ENCODE data around the gene MYBPH.

MYBPH gene

GRCh38 chr1:203126866-203127665 lies 48.6 kb downstream of the MYBPH start:
- no peak for DNase-seq
- WGBS (ENCODE audit: extremely low coverage, insufficient coverage, low lambda C conversion rate): no CpG with 5 or more reads among the region's 12 CpGs

GRCh38 chr1:203126151-203126865 lies 49.3 kb downstream of the MYBPH start:
- Histone ChIP-seq H3K4me1 (ENCODE audit: control insufficient read depth, low read depth, low read length) (peaks cover 16% of the 10 kb centered on the region), H3K23ac (ENCODE audit: low read length) (no peak overlapping the region), H4K8ac (ENCODE audit: low read depth, low read length) (no peak overlapping the region), H2BK5ac (ENCODE audit: low read length) (no peak overlapping the region), H3K18ac (ENCODE audit: low read length) (peak overlapping the region; percentile 11), H3K9ac (ENCODE audit: low read length) (peak overlapping the region; percentile 8), H3K79me2 (ENCODE audit: control insufficient read depth, insufficient read depth, low read length) (peaks cover 2% of the 10 kb centered on the region), H3K27ac (ENCODE audit: low read depth, low read length) (peak overlapping the region; percentile 69), H3K79me1 (ENCODE audit: low read length) (no peaks in the 10 kb centered on the region), H2BK120ac (ENCODE audit: low read depth, low read length) (peak overlapping the region; percentile 69), H2BK15ac (replicated peaks; ENCODE audit: low read depth) (no peak overlapping the region), H3K27me3 (ENCODE audit: insufficient read depth, low read length, poor library complexity) (no peaks in the 10 kb centered on the region), H3K36me3 (ENCODE audit: control insufficient read depth, insufficient read depth, low read length) (no peaks in the 10 kb centered on the region), H3K56ac (ENCODE audit: low read length) (peak overlapping the region; percentile 68), H3K4ac (ENCODE audit: low read depth, low read length) (peak overlapping the region; percentile 70), H3K4me3 (ENCODE audit: low read length) (no peak overlapping the region), H4K5ac (ENCODE audit: low read length) (no peak overlapping the region), H3K4me2 (ENCODE audit: low read length) (no peak overlapping the region), H2AK5ac (ENCODE audit: low read length) (peak overlapping the region; percentile 3)
- peak; percentile 86 for DNase-seq
- no CpG with 5 or more reads among the region's 8 CpGs for WGBS (ENCODE audit: extremely low coverage, insufficient coverage, low lambda C conversion rate)

More at GRCh38 chr1:203126866-203127665, 48.6 kb downstream of the MYBPH start:
- peak overlapping the region; percentile 70 for H3K4ac ChIP-seq (ENCODE audit: low read depth, low read length)
- H2BK120ac ChIP-seq (ENCODE audit: low read depth, low read length): peak overlapping the region; percentile 69
- no peaks in the 10 kb centered on the region for H3K79me1 ChIP-seq (ENCODE audit: low read length)
- peak overlapping the region; percentile 68 for H3K56ac ChIP-seq (ENCODE audit: low read length)
- peak overlapping the region; percentile 42 for H2BK5ac ChIP-seq (ENCODE audit: low read length)
- H2BK15ac ChIP-seq (replicated peaks; ENCODE audit: low read depth): no peak overlapping the region
- H4K8ac ChIP-seq (ENCODE audit: low read depth, low read length): no peak overlapping the region
- peak overlapping the region; percentile 62 for H3K18ac ChIP-seq (ENCODE audit: low read length)
- peak overlapping the region; percentile 11 for H3K4me2 ChIP-seq (ENCODE audit: low read length)
- H3K36me3 ChIP-seq (ENCODE audit: control insufficient read depth, insufficient read depth, low read length): no peaks in the 10 kb centered on the region
- H3K79me2 ChIP-seq (ENCODE audit: control insufficient read depth, insufficient read depth, low read length): peaks cover 2% of the 10 kb centered on the region
- no peak overlapping the region for H3K4me3 ChIP-seq (ENCODE audit: low read length)
- no peak overlapping the region for H4K5ac ChIP-seq (ENCODE audit: low read length)
- peak overlapping the region; percentile 3 for H2AK5ac ChIP-seq (ENCODE audit: low read length)
- peak overlapping the region; percentile 69 for H3K27ac ChIP-seq (ENCODE audit: low read depth, low read length)
- H3K27me3 ChIP-seq (ENCODE audit: insufficient read depth, low read length, poor library complexity): no peaks in the 10 kb centered on the region
- H3K23ac ChIP-seq (ENCODE audit: low read length): no peak overlapping the region
- peak overlapping the region; percentile 8 for H3K9ac ChIP-seq (ENCODE audit: low read length)
- peaks cover 16% of the 10 kb centered on the region for H3K4me1 ChIP-seq (ENCODE audit: control insufficient read depth, low read depth, low read length)

- no CpG with 5 or more reads among the region's 5 CpGs for WGBS (ENCODE audit: extremely low coverage, insufficient coverage, low lambda C conversion rate)
Measured at GRCh38 chr1:203124546-203125317, 50.9 kb downstream of the MYBPH start.

GRCh38 chr1:203124011-203124410 lies 51.6 kb downstream of the MYBPH start:
- Histone ChIP-seq H3K79me1 (ENCODE audit: low read length) (no peaks in the 10 kb centered on the region), H3K56ac (ENCODE audit: low read length) (peak overlapping the region; percentile 62), H3K4me2 (ENCODE audit: low read length) (no peak overlapping the region), H3K27ac (ENCODE audit: low read depth, low read length) (no peak overlapping the region), H3K4ac (ENCODE audit: low read depth, low read length) (no peak overlapping the region), H3K27me3 (ENCODE audit: insufficient read depth, low read length, poor library complexity) (no peaks in the 10 kb centered on the region), H3K79me2 (ENCODE audit: control insufficient read depth, insufficient read depth, low read length) (peaks cover 2% of the 10 kb centered on the region), H3K9ac (ENCODE audit: low read length) (no peak overlapping the region), H2BK5ac (ENCODE audit: low read length) (no peak overlapping the region), H4K5ac (ENCODE audit: low read length) (no peak overlapping the region), H3K18ac (ENCODE audit: low read length) (no peak overlapping the region), H2AK5ac (ENCODE audit: low read length) (no peak overlapping the region), H4K8ac (ENCODE audit: low read depth, low read length) (no peak overlapping the region), H3K36me3 (ENCODE audit: control insufficient read depth, insufficient read depth, low read length) (no peaks in the 10 kb centered on the region), H2BK15ac (replicated peaks; ENCODE audit: low read depth) (no peak overlapping the region), H3K4me3 (ENCODE audit: low read length) (no peak overlapping the region), H3K4me1 (ENCODE audit: control insufficient read depth, low read depth, low read length) (peaks cover 16% of the 10 kb centered on the region), H2BK120ac (ENCODE audit: low read depth, low read length) (no peak overlapping the region), H3K23ac (ENCODE audit: low read length) (no peak overlapping the region)
- WGBS (ENCODE audit: extremely low coverage, insufficient coverage, low lambda C conversion rate): no CpG with 5 or more reads among the region's 5 CpGs
- DNase-seq: no peak

More at GRCh38 chr1:203124546-203125317, 50.9 kb downstream of the MYBPH start:
- Histone ChIP-seq H2AK5ac (ENCODE audit: low read length) (no peak overlapping the region), H3K79me2 (ENCODE audit: control insufficient read depth, insufficient read depth, low read length) (peaks cover 2% of the 10 kb centered on the region), H3K27ac (ENCODE audit: low read depth, low read length) (no peak overlapping the region), H3K27me3 (ENCODE audit: insufficient read depth, low read length, poor library complexity) (no peaks in the 10 kb centered on the region), H3K23ac (ENCODE audit: low read length) (no peak overlapping the region), H4K8ac (ENCODE audit: low read depth, low read length) (no peak overlapping the region), H2BK120ac (ENCODE audit: low read depth, low read length) (no peak overlapping the region), H4K5ac (ENCODE audit: low read length) (no peak overlapping the region), H3K4ac (ENCODE audit: low read depth, low read length) (no peak overlapping the region), H3K4me2 (ENCODE audit: low read length) (no peak overlapping the region), H3K56ac (ENCODE audit: low read length) (no peak overlapping the region), H2BK5ac (ENCODE audit: low read length) (no peak overlapping the region), H3K18ac (ENCODE audit: low read length) (no peak overlapping the region), H3K9ac (ENCODE audit: low read length) (no peak overlapping the region), H2BK15ac (replicated peaks; ENCODE audit: low read depth) (no peak overlapping the region), H3K36me3 (ENCODE audit: control insufficient read depth, insufficient read depth, low read length) (no peaks in the 10 kb centered on the region), H3K79me1 (ENCODE audit: low read length) (no peaks in the 10 kb centered on the region), H3K4me3 (ENCODE audit: low read length) (no peak overlapping the region), H3K4me1 (ENCODE audit: control insufficient read depth, low read depth, low read length) (peaks cover 16% of the 10 kb centered on the region)
- no peak for DNase-seq

GRCh38 chr1:203122159-203122558 lies 53.5 kb downstream of the MYBPH start:
- no peak overlapping the region for H2BK120ac ChIP-seq (ENCODE audit: low read depth, low read length)
- no peak overlapping the region for H3K9ac ChIP-seq (ENCODE audit: low read length)
- H3K79me2 ChIP-seq (ENCODE audit: control insufficient read depth, insufficient read depth, low read length): no peaks in the 10 kb centered on the region
- no peak overlapping the region for H3K4me2 ChIP-seq (ENCODE audit: low read length)
- no peak overlapping the region for H2AK5ac ChIP-seq (ENCODE audit: low read length)
- no peak overlapping the region for H3K27ac ChIP-seq (ENCODE audit: low read depth, low read length)
- H3K36me3 ChIP-seq (ENCODE audit: control insufficient read depth, insufficient read depth, low read length): no peaks in the 10 kb centered on the region
- no peak overlapping the region for H2BK15ac ChIP-seq (replicated peaks; ENCODE audit: low read depth)
- no peak overlapping the region for H3K4me3 ChIP-seq (ENCODE audit: low read length)
- no peak for DNase-seq
- H3K27me3 ChIP-seq (ENCODE audit: insufficient read depth, low read length, poor library complexity): no peaks in the 10 kb centered on the region
- H3K23ac ChIP-seq (ENCODE audit: low read length): no peak overlapping the region
- H4K8ac ChIP-seq (ENCODE audit: low read depth, low read length): no peak overlapping the region
- H3K4me1 ChIP-seq (ENCODE audit: control insufficient read depth, low read depth, low read length): peaks cover 12% of the 10 kb centered on the region
- no peak overlapping the region for H3K56ac ChIP-seq (ENCODE audit: low read length)
- no peak overlapping the region for H3K18ac ChIP-seq (ENCODE audit: low read length)
- H3K4ac ChIP-seq (ENCODE audit: low read depth, low read length): no peak overlapping the region
- no peaks in the 10 kb centered on the region for H3K79me1 ChIP-seq (ENCODE audit: low read length)
- no peak overlapping the region for H4K5ac ChIP-seq (ENCODE audit: low read length)
- no CpG with 5 or more reads among the region's 2 CpGs for WGBS (ENCODE audit: extremely low coverage, insufficient coverage, low lambda C conversion rate)
- no peak overlapping the region for H2BK5ac ChIP-seq (ENCODE audit: low read length)
